GM18526 (cell line): ENCODE measurements around the gene KRI1.

Experiments used
- POLR2A ChIP-seq: IDR thresholded peaks from 3 replicates; pipeline ENCODE4 v1.6.1; 2011; ENCODE audit not compliant: insufficient read length; ENCODE audit errors: extremely low read depth

Gene KRI1

GRCh38 chr19:10543059-10543419, 22.8 kb downstream of the KRI1 start:
- no peak for TF ChIP-seq POLR2A

- no peak for TF ChIP-seq POLR2A
Observed at GRCh38 chr19:10538204-10538983, 27.4 kb downstream of the KRI1 start.

- TF ChIP-seq POLR2A, result no peak
Observed at GRCh38 chr19:10537668-10538067, 28.1 kb downstream of the KRI1 start.

GRCh38 chr19:10535613-10536012, 30.2 kb downstream of the KRI1 start:
- no peak for TF ChIP-seq POLR2A

- no peak for TF ChIP-seq POLR2A
Observed at GRCh38 chr19:10533646-10534386, 32.0 kb downstream of the KRI1 start.

- no peak for TF ChIP-seq POLR2A
Observed at GRCh38 chr19:10532457-10532856, 33.4 kb downstream of the KRI1 start.

GRCh38 chr19:10525636-10526035, 40.2 kb downstream of the KRI1 start:
- no peak for TF ChIP-seq POLR2A

- no peak for TF ChIP-seq POLR2A
Observed at GRCh38 chr19:10523135-10523636, 42.6 kb downstream of the KRI1 start.

- no peak for TF ChIP-seq POLR2A
Observed at GRCh38 chr19:10521461-10522171, 44.2 kb downstream of the KRI1 start.

- TF ChIP-seq POLR2A, result no peak
Observed at GRCh38 chr19:10520652-10521318, 45.0 kb downstream of the KRI1 start.

- no peak for TF ChIP-seq POLR2A
Observed at GRCh38 chr19:10519421-10519820, 46.4 kb downstream of the KRI1 start.

GRCh38 chr19:10518444-10519361, 47.1 kb downstream of the KRI1 start:
- no peak for TF ChIP-seq POLR2A

GRCh38 chr19:10517760-10518443, 47.9 kb downstream of the KRI1 start:
- TF ChIP-seq POLR2A, result no peak

- TF ChIP-seq POLR2A, result no peak
Observed at GRCh38 chr19:10517361-10517759, 48.5 kb downstream of the KRI1 start, which contains the start of gene S1PR5. S1PR5 (minus strand) TSS chr19:10517447; CDS start chr19:10515011, 2,436 bp downstream.
